CD4-positive, alpha-beta T cell treated with Interleukin-21 for 1 hour (primary cell): ENCODE results near the gene GLCE.
"Not testable (repeated sequence)": the region's sequence is repeated elsewhere in the genome, so short reads cannot be mapped to it uniquely, and the experiment has no call there.

Experiments used
- DNase-seq: peaks from one replicate; pipeline ENCODE4 v3.0.0-alpha.2; 2020

GLCE gene

DNA sequence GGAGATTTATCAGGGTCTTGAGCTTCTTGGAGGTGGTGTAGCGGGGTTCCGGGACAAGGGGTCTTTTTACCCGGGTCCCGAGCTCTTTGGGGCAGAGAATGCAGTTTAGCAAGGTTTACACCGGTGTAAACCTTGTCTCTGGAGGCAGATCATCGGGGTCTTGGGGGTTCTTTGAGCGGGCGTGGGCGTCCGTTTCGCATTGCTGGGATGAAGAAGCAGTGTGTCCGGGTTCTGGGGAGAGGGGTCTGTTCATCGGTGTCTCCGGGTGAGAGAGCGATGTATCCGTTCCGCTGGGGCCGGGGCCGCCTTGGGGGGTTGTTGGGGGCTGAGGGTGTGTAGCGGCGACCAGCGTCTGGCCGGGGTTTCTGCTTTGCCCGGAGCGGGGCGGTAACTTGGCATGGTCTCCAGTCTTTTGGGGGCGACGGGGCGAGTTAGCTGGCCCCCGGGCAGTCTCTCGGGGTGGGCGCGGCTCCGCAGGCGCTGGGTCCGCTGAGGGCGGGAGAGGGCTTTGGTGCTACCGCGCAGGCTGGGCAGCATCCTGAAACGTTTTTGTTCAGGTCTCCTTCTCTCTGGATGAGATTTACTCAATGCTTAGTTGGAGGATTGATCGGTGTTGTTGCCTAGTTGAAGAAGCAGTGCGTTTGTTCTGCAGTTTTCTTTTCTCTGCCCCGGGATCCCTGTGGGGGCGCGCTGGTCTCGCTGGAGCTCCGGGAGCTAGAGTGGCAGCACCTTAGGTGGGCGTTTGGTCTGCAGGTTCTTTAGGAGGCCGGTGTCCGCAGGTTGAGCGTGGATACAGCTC, 843 bp downstream of the GLCE start:
- DNase-seq = peak; percentile 16

DNA sequence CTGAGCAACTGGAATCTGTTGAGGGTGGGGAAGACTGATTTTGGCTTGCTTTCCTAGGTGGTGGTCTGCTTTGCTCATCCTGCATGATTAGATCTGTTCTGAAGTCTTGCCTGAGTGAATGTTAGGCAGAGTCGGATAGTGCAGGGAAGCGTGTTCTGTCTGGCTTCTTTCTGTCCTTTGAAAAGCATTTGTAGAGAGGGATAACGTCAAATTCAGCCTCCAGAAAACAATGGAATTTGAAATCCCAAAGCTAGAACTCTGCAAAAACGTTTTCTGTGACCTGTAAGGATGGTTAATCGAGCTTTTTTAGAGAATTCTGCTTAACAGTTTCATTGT, 1.4 kb downstream of the GLCE start:
- no peak for DNase-seq

GRCh38 chr15:69163141-69163669, 2.8 kb downstream of the GLCE start:
- no peak for DNase-seq

DNA sequence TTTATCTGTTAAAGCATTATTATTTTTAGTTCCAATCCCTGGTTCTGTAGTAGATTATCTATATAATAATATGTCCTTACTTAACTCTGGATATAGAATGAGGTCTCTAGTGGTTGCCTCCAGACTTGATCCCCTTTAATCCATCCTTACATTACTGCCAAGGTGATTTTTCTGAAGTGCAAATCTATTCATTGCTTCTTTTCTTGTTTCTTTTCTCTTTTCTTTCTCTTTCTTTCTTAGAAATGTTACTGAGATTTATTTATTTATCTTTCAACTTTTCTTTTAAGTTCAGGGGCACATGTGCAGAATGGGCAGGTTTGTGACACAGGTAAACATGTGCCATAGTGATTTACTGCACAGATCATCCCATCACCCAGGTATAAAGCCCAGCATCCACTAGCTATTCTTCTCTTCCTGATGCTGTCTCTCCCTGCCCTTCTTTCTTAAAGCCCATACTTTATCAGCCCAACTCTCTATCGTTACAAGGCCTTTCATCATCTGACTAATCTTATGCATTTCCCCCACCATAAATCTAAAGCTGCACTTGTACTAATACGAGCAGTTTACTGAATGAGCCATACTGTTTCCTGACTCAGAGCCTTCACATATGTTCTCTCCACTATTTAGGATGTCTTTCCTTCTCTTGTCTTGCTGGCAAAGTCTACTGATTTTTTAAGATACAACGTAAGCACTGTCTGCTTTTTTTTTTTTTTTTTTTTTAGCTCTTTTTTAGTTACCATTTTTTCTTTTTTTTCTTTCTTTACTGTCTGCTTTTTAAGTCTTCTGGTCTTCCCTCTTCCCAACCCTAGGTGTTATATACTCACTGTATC, 4.6 kb downstream of the GLCE start:
- DNase-seq = no peak

DNA sequence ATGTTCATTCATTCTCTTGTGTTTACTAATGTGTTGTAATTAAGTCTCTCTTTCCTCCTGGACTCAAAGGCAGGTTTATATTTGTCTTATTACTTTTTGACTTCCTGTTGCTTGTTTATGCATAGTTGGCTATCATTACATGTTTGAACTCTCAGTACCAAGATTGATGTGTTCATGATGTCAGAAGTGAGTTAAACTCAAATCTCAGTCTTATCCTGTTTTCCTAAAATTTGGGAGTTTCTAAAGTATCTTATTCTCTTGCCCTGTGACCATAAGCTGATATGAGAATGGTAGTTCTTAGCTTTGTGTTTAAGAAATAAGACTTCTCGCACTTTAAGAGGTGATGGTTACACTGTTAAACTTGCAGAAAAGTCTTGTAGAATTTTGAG, 5.2 kb downstream of the GLCE start:
- DNase-seq = no peak

- no peak for DNase-seq
Measured at GRCh38 chr15:69167218-69167846, 6.9 kb downstream of the GLCE start.

DNA sequence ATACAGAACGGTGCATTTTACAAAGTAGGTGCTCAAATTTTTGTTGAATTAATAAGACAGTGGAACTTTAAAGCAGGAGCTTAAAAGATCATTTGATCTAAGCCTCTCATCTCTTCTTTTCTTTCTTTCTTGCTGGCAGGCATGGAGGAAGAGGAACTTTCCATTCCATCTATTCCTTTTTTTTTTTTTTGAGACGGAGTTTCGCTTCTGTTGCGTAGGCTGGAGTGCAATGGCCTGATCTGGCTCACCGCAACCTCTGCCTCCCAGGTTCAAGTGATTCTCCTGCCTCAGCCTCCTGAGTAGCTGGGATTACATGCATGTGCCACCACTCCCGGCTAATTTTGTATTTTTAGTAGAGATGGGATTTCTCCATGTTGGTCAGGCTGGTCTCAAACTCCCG, 7.9 kb downstream of the GLCE start:
- not testable (repeated sequence) for DNase-seq

DNA sequence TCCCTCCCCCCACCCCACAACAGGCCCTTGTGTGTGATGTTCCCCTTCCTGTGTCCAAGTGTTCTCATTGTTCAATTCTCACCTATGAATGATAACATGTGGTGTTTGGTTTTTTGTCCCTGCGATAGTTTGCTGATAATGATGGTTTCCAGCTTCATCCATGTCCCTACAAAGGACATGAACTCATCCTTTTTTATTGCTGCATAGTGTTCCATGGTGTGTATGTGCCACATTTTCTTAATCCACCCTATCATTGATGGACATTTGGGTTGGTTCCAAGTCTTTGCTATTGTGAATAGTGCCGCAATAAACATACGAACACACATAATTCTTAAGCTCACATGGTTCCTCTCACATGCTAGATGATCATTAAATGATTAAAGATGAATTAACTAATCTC, 9.1 kb downstream of the GLCE start:
- DNase-seq = not testable (repeated sequence)

GRCh38 chr15:69170597-69170996, 10.2 kb downstream of the GLCE start:
- DNase-seq = no peak

DNA sequence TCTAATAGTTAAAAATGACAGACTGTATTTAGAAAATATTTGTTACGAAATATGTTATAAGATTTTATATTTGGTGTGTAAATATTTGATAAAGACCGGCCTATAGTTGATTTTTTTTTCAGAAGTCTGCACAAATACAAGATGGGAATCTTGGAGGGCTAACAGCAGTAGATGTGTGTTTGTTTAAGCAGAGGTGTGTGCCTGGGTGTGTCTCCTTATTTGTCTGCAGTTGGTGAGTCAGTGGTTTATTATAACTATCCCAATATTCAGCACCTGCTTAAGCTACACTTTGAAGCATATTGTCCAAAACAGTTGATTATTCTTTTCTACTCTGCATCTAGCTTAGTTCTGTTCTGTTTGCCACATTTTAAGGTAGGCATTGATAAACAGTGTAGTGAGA, 12.4 kb downstream of the GLCE start:
- no peak for DNase-seq

DNA sequence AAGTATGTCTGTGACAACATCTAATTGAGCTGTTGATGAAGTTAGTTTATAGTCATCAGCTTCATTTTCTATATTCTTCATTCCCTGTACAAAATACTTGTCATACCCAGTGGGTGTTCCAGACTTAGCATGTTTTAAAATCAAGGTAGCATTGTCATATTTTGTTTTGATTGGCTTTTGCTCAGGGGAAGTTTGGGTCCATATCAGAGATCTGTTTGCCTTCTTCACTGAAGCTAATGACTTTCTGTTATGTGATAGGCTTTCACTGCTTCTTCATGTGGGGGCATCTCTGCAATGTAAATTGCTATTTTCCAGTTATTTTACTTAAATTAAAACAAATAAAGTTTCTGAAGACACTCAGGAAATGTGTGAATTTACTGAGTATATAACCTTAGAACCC, 15.1 kb downstream of the GLCE start:
- DNase-seq = no peak

GRCh38 chr15:69181424-69181823, 21.0 kb downstream of the GLCE start:
- no peak for DNase-seq

DNA sequence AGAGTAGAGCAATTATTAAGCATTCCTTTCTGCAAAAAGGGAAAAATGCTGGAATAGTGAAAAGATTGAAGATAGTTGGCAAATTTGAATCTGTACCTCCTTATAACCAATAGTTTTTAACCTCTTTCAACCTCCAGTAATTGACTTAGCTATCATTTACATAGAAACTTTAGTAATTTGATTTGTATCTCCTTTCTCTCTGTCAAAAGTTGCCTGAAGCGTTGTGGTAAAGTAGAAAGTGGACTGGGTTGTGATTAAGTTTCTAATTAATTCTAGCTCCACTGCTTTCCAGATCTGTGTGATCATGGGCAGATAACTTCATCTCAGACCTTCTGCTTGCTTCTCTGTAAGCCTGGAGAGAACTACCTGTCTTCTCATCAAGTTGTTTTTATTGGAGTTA, 24.8 kb downstream of the GLCE start:
- DNase-seq = no peak

- no peak for DNase-seq
Measured at GRCh38 chr15:69185706-69186105, 25.3 kb downstream of the GLCE start.

GRCh38 chr15:69189157-69189556, 28.7 kb downstream of the GLCE start:
- DNase-seq = no peak

- no peak for DNase-seq
Measured at GRCh38 chr15:69190091-69190490, 29.7 kb downstream of the GLCE start.

DNA sequence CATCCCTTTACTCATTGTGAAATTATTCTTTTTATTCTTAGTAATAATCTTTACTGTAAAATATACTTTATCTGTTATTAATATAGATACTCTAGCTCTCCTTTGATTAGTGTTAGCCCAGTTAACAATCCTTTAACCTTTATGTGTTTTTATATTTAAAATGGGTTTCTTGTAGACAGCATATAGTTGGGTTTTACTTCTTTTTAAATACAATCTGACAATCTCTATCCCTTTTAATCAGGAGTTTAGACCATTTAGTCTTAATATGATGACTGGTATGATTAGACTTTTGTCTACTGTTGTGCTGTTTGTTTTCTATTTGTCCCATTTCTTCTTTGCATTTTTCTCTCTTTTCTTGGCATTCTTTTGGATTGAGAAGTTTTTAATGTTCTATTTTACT, 30.1 kb downstream of the GLCE start:
- no peak for DNase-seq

GRCh38 chr15:69194025-69194827, 33.8 kb downstream of the GLCE start:
- no peak for DNase-seq

- DNase-seq = no peak
Measured at GRCh38 chr15:69194854-69195253, 34.4 kb downstream of the GLCE start.

DNA sequence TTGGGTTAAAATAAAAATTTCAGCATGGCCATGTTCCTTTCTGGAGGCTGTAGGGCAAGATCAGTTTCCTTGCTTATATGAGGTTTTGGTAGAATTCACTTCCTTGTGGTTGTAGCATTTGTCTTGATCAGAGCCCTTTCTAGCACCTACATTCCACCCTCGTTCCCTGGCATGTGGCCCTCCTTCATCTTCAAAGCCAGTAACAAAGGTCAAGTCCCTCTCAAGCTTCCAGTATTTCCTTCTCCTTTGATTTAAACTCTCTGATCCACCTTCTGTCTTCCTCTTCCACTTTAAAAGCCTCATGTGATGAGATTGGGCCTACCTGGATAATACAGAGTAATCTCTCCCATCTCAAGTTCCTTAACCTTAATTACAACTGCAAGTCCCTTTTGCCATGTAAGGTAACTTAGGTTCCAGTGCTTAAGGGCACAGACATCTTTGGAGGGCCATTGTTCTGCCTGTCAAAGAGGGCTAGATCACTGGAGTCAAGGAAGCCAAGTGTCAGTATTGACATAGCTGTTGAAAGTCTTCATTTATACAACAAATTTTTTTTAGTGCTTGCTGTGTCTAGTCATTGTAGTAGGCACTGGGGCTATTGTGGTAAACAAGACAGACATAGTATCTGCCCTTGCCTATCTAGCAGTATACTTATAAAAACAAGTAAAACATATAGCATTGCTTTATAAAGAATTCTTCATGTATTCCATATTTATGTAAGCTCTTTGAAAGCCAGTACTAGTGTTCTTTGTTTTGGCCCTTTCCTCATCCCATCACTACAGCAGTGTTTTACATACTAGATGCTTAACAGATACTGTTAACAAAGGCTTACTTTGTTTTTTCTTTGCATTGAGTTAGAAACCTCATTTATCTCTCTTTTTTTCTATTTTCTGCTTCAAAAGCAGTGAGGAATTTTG, 40.7 kb downstream of the GLCE start:
- no peak for DNase-seq

DNA sequence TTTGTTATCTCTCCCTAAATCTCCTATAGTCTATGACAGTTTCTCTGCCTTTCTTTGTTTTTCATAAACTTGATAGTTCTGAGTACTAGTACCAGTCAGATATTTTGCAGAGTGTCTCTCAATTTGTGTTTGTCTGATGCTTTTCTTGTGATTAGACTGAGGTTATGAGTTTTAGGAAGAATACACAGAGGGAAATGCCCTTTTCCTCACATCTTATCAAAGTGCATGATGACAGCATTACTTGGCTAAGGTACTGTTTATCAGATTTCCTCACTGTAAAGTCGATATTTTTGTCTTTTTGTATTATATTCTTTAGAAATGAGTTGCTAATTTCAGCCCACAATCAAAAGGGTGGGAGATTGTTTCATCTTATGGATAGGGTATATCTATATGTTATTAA, 45.6 kb downstream of the GLCE start:
- no peak for DNase-seq

- no peak for DNase-seq
Measured at GRCh38 chr15:69209661-69210060, 49.2 kb downstream of the GLCE start.
